PC-9 (cell line): ENCODE data around the gene TMEM125. TPM values are rescaled to one million over a fixed set of nuclear protein-coding genes. Genes with fewer than 3 reads are reported as not detected.

Experiments used
- BruUV-seq: library from RNA; stranded (reverse); fragments of 400-500 nt; replicated peaks from 2 replicates; lab custom pipeline; 2021; lab: Mats Ljungman, UMichigan
- CTCF ChIA-PET: fragments of 300-600 bp; sonication (Branson Sonifier 250); formaldehyde crosslinking; loops from one replicate; lab custom pipeline; 2022; ENCODE audit warnings: antibody characterized with exemption; lab: Charles Lee
- POLR2A ChIA-PET: fragments of 300-600 bp; sonication (Branson Sonifier 250); formaldehyde crosslinking; loops from one replicate; lab custom pipeline; 2022; ENCODE audit warnings: antibody characterized with exemption; ENCODE audit not compliant: unreplicated experiment; lab: Charles Lee
- DNase-seq, 2 experiments: peaks; one replicate each; pipeline versions ENCODE4 v3.0.0 to v3.0.0-alpha.2; 2015 to 2022; ENCODE audit warnings: mixed read lengths in 1 of 2
- H2AFZ ChIP-seq: fragments of 200-600 bp; sonication (generic); 2 replicates; pipeline ENCODE4 v1.8.1; 2017; ENCODE audit warnings: antibody characterized with exemption
- H3F3A ChIP-seq: fragments of 200-600 bp; sonication (generic); 2 replicates; pipeline ENCODE4 v1.8.1; 2017; ENCODE audit warnings: antibody characterized with exemption, mild to moderate bottlenecking, low read depth; ENCODE audit not compliant: insufficient read depth
- H3K27ac ChIP-seq: fragments of 200-600 bp; sonication (generic); 2 replicates; pipeline ENCODE4 v1.6.1; 2016; ENCODE audit warnings: mixed run types
- H3K27me3 ChIP-seq: fragments of 200-600 bp; sonication (generic); 2 replicates; pipeline ENCODE4 v1.6.1; 2016; ENCODE audit warnings: low read depth, mixed run types; ENCODE audit not compliant: insufficient read depth
- H3K36me3 ChIP-seq: fragments of 200-600 bp; sonication (generic); 2 replicates; pipeline ENCODE4 v1.6.1; 2016; ENCODE audit warnings: low read depth, mixed run types
- H3K4me1 ChIP-seq: fragments of 200-600 bp; sonication (generic); replicated peaks from 2 replicates; pipeline ENCODE4 v1.6.1; 2016; ENCODE audit warnings: mixed run types; ENCODE audit not compliant: insufficient read depth
- H3K4me2 ChIP-seq: fragments of 200-600 bp; sonication (generic); 2 replicates; pipeline ENCODE4 v1.6.1; 2017; ENCODE audit warnings: mixed run types
- H3K4me3 ChIP-seq: fragments of 200-600 bp; sonication (generic); 2 replicates; pipeline ENCODE4 v1.6.1; 2016; ENCODE audit warnings: mixed run types
- H3K79me2 ChIP-seq: fragments of 200-600 bp; sonication (generic); 2 replicates; pipeline ENCODE4 v1.6.1; 2017; ENCODE audit warnings: low read depth, mixed run types
- H3K9me2 ChIP-seq: fragments of 200-600 bp; sonication (generic); 2 replicates; pipeline ENCODE4 v1.8.1; 2017; ENCODE audit warnings: mild to moderate bottlenecking; ENCODE audit not compliant: insufficient read depth
- H3K9me3 ChIP-seq: fragments of 200-600 bp; sonication (generic); 2 replicates; pipeline ENCODE4 v1.8.1; 2016; ENCODE audit warnings: low read depth; ENCODE audit not compliant: insufficient read depth
- H4K20me1 ChIP-seq: fragments of 200-600 bp; sonication (generic); 2 replicates; pipeline ENCODE4 v1.8.1; 2017; ENCODE audit not compliant: insufficient read depth
- CTCF ChIP-seq: fragments of 200-600 bp; sonication (generic); conservative IDR thresholded peaks from 2 replicates; pipeline ENCODE4 v1.6.1; 2017; ENCODE audit warnings: mixed run types, antibody characterized with exemption, mild to moderate bottlenecking, moderate library complexity
- EZH2 ChIP-seq: fragments of 200-600 bp; sonication (generic); IDR thresholded peaks from 2 replicates; pipeline ENCODE4 v1.8.0; 2017; ENCODE audit warnings: antibody characterized with exemption, low read depth
- intact Hi-C: fragments of 100-400 bp; cut with micrococcal nuclease; formaldehyde crosslinking; loops from one replicate; pipeline ENCODE4 v1.10.0; 2022; ENCODE audit not compliant: unreplicated experiment
- total RNA-seq: library from RNA; stranded (reverse); gene quantifications from 2 replicates; pipeline ENCODE4 v1.2.3, GENCODE V29; 2021

Gene TMEM125
- total RNA-seq, 1 experiment from 2014 or later, result 55.6 TPM

DNA sequence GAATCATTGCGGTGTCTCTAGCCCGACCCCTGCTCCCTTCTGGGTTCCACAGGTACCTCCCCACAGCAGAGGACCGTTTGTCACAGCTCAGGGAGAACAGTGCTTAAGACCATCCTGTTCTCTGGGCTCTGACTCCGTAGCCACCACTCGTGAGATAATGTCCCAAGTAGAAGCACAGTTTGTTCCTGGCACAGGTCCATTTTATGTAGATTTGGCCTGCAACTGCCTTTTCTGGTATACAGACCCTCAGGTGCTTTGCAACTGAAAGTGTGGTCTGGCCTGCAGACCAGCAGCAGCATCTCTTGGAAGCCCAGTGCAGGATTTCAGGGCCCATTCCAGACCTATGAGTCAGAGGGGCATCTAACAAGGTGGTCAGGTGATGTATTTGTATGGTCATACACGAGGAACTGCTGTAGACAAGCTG, 28.4 kb upstream of the TMEM125 start:
- H3K9me2 ChIP-seq, result no peaks in the 10 kb centered on the region; the same call in 1 of the 2 replicates
- H4K20me1 ChIP-seq, result no peaks in the 10 kb centered on the region
- H2AFZ ChIP-seq, result no peak overlapping the region
- DNase-seq, result peak; percentile 74 to 79
- H3F3A ChIP-seq, result peaks cover 4% of the 10 kb centered on the region; the same call in 1 of the 2 replicates
- no peaks in the 10 kb centered on the region for H3K27me3 ChIP-seq
- H3K4me2 ChIP-seq, result no peak overlapping the region; the same call in 1 of the 2 replicates
- peaks cover 12% of the 10 kb centered on the region for H3K4me1 ChIP-seq
- no peak overlapping the region for H3K27ac ChIP-seq
- ChIA-PET CTCF (interaction anchor here (0.5 kb wide), 1 partner anchor 16 kb away, joined by 3 read pairs; no protein-coding TSS in a partner anchor), POLR2A (interaction anchor here (0.6 kb wide), 1 partner anchor 213 kb away, joined by 6 read pairs; no protein-coding TSS in a partner anchor)
- intact Hi-C loops, result loop anchor here (1.0 kb wide), 1 partner anchor 29 kb away; no protein-coding TSS in a partner anchor
- H3K9me3 ChIP-seq, result no peaks in the 10 kb centered on the region; the same call in 1 of the 2 replicates
- H3K36me3 ChIP-seq, result no peaks in the 10 kb centered on the region
- BruUV-seq, result no TSS peak
- H3K4me3 ChIP-seq, result no peak overlapping the region
- no peaks in the 10 kb centered on the region for H3K79me2 ChIP-seq
- no peak for TF ChIP-seq EZH2
- no peak for TF ChIP-seq CTCF

GRCh38 chr1:43243299-43243698, 26.5 kb upstream of the TMEM125 start:
- H3K79me2 ChIP-seq, result no peaks in the 10 kb centered on the region
- DNase-seq, result no peak
- peaks cover 12% of the 10 kb centered on the region for H3K4me1 ChIP-seq
- no TSS peak for BruUV-seq
- ChIA-PET POLR2A (no interaction called here), CTCF (interaction anchor here (0.6 kb wide), 2 partner anchors 23 to 114 kb away, joined by 3 to 4 read pairs; no protein-coding TSS in a partner anchor)
- H3K36me3 ChIP-seq, result no peaks in the 10 kb centered on the region
- no peaks in the 10 kb centered on the region for H3K27me3 ChIP-seq
- intact Hi-C loops, result no loop called here
- H3K4me3 ChIP-seq, result no peak overlapping the region
- no peaks in the 10 kb centered on the region; the same call in 1 of the 2 replicates for H3K9me2 ChIP-seq
- peaks cover 14% of the 10 kb centered on the region; the same call in 1 of the 2 replicates for H3K9me3 ChIP-seq
- no peaks in the 10 kb centered on the region for H4K20me1 ChIP-seq
- H2AFZ ChIP-seq, result no peak overlapping the region
- peaks cover 4% of the 10 kb centered on the region; the same call in 1 of the 2 replicates for H3F3A ChIP-seq
- H3K27ac ChIP-seq, result no peak overlapping the region
- no peak overlapping the region for H3K4me2 ChIP-seq
- TF ChIP-seq CTCF, result no peak
- TF ChIP-seq EZH2, result no peak

DNA sequence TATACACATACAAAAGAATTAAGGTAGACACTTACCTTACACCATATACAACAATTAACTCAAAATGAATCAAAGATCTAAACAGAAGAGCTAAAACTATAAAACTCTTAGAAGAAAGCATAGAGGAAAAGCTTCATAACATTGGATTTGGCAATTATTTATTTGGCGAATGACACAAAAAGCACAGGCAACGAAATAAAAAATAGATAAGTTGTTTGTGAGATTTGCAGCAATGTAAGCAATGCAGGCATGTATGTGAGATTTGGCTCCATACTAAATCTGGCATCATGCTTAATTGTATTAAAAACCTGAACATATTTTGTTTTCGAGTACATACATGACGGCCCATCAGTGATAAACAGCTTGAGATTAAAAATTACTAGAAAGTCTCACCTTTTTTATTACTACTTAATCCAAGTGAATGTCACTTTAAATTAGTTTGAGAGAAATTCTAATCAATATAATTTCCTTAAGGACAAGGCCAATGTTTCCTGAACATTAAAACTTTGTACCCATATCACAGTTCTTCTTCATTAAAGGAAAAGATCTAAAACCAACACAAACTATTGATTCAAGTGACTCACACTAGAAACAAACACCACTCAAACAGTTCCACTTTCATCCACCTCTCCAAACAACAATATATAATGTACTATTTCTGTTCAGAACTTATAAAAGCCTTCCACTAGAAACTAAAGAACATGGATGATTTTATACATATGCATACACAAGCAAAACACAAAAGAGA, 23.1 kb upstream of the TMEM125 start:
- BruUV-seq, result no TSS peak
- intact Hi-C loops, result no loop called here
- Histone ChIP-seq H3K27me3 (no peaks in the 10 kb centered on the region), H3K79me2 (no peaks in the 10 kb centered on the region), H3K9me3 (peaks cover 14% of the 10 kb centered on the region; the same call in 1 of the 2 replicates), H3F3A (no peaks in the 10 kb centered on the region), H3K4me2 (no peak overlapping the region), H2AFZ (no peak overlapping the region), H3K4me1 (peaks cover 3% of the 10 kb centered on the region), H3K4me3 (no peak overlapping the region), H3K9me2 (no peaks in the 10 kb centered on the region; the same call in 1 of the 2 replicates), H4K20me1 (no peaks in the 10 kb centered on the region), H3K36me3 (no peaks in the 10 kb centered on the region), H3K27ac (no peak overlapping the region)
- DNase-seq, result no peak
- TF ChIP-seq CTCF (no peak), EZH2 (no peak)
- CTCF ChIA-PET, result no interaction called here
- POLR2A ChIA-PET, result interaction anchor here (0.6 kb wide), 1 partner anchor 112 kb away, joined by 3 read pairs; no protein-coding TSS in a partner anchor
